Spleen (tissue), 7 donors: Measurements from ENCODE around the gene SETMAR.

Experiments used
- CTCF ChIP-seq, 11 experiments: fragments of 200-600 bp in 7 of 11; fragments of 450-650 bp in 4 of 11; sonication (generic) in 4 of 11; IDR thresholded peaks in 8 of 11; conservative IDR thresholded peaks in 3 of 11; 1 replicate in 7 of 11; 2 replicates in 4 of 11; pipeline versions ENCODE4 v1.4.0 to v1.8.0; 2016 to 2021; ENCODE audit warnings: antibody characterized with exemption in 11 of 11, inconsistent platforms in 4 of 11, mild to moderate bottlenecking in 1 of 11
- POLR2A ChIP-seq, 3 donors: fragments of 450-650 bp; IDR thresholded peaks; one replicate each; pipeline ENCODE4 v1.5.1; 2017; ENCODE audit warnings: antibody characterized with exemption in 3 of 3, mild to moderate bottlenecking in 1 of 3
- donor health status: DM: no; HTN: no; CAD: no; lungs with moderate emphysema.
- donor health status: DM: no; HTN: no; CAD: no.
- donor health status: DM: no; HTN: no; CAD: no.

- TF ChIP-seq CTCF (IDR thresholded peaks at IDR 0.05 in 8 of 11, conservative IDR thresholded peaks at IDR 0.05 in 3 of 11): no peak
- TF ChIP-seq POLR2A (IDR thresholded peaks at IDR 0.05): no peak
These were observed 32.8 kb downstream of the SETMAR start for GRCh38 chr3:4335840-4336562.
